ENCODE results near the gene LPP.

Gene LPP

GRCh38 chr3:188503647-188504046 is 349.7 kb downstream of the LPP start:
- TF ChIP-seq POLR2AphosphoS5 (IDR thresholded peaks at IDR 0.05; ENCODE audit: low read depth, low read length) (no peak), REST (IDR thresholded peaks at IDR 0.05; ENCODE audit: insufficient read depth in 1 of 2, low read depth in 2 of 2, low read length in 2 of 2) (no peak), FOXP2 (optimal IDR thresholded peaks at IDR 0.05; ENCODE audit: borderline replicate concordance, extremely low read depth, extremely low read length, insufficient read depth) (no peak), TAF1 (IDR thresholded peaks at IDR 0.05; ENCODE audit: borderline replicate concordance, insufficient read depth, low read length) (no peak), SIN3A (IDR thresholded peaks at IDR 0.05; ENCODE audit: borderline replicate concordance, insufficient read depth, low read length) (no peak)

- TF ChIP-seq REST (IDR thresholded peaks at IDR 0.05; ENCODE audit: insufficient read depth in 1 of 2, low read depth in 2 of 2, low read length in 2 of 2) = no peak
- TF ChIP-seq SIN3A (IDR thresholded peaks at IDR 0.05; ENCODE audit: borderline replicate concordance, insufficient read depth, low read length) = no peak
- TF ChIP-seq FOXP2 (optimal IDR thresholded peaks at IDR 0.05; ENCODE audit: borderline replicate concordance, extremely low read depth, extremely low read length, insufficient read depth) = no peak
- TF ChIP-seq TAF1 (IDR thresholded peaks at IDR 0.05; ENCODE audit: borderline replicate concordance, insufficient read depth, low read length) = no peak
- no peak for TF ChIP-seq POLR2AphosphoS5 (IDR thresholded peaks at IDR 0.05; ENCODE audit: low read depth, low read length)
Observed at GRCh38 chr3:188505151-188505550, 351.2 kb downstream of the LPP start.

- TF ChIP-seq POLR2AphosphoS5 (IDR thresholded peaks at IDR 0.05; ENCODE audit: low read depth, low read length) = no peak
- TF ChIP-seq FOXP2 (optimal IDR thresholded peaks at IDR 0.05; ENCODE audit: borderline replicate concordance, extremely low read depth, extremely low read length, insufficient read depth) = no peak
- TF ChIP-seq REST (IDR thresholded peaks at IDR 0.05; ENCODE audit: insufficient read depth in 1 of 2, low read depth in 2 of 2, low read length in 2 of 2) = no peak
- TF ChIP-seq TAF1 (IDR thresholded peaks at IDR 0.05; ENCODE audit: borderline replicate concordance, insufficient read depth, low read length) = no peak
- no peak for TF ChIP-seq SIN3A (IDR thresholded peaks at IDR 0.05; ENCODE audit: borderline replicate concordance, insufficient read depth, low read length)
Observed at GRCh38 chr3:188505911-188506310, 352.0 kb downstream of the LPP start.

- TF ChIP-seq FOXP2 (optimal IDR thresholded peaks at IDR 0.05; ENCODE audit: borderline replicate concordance, extremely low read depth, extremely low read length, insufficient read depth) (no peak), SIN3A (IDR thresholded peaks at IDR 0.05; ENCODE audit: borderline replicate concordance, insufficient read depth, low read length) (no peak), POLR2AphosphoS5 (IDR thresholded peaks at IDR 0.05; ENCODE audit: low read depth, low read length) (no peak), REST (IDR thresholded peaks at IDR 0.05; ENCODE audit: insufficient read depth in 1 of 2, low read depth in 2 of 2, low read length in 2 of 2) (no peak), TAF1 (IDR thresholded peaks at IDR 0.05; ENCODE audit: borderline replicate concordance, insufficient read depth, low read length) (no peak)
Observed at GRCh38 chr3:188506446-188506845, 352.5 kb downstream of the LPP start.

GRCh38 chr3:188507244-188507720 is 353.3 kb downstream of the LPP start:
- TF ChIP-seq SIN3A (IDR thresholded peaks at IDR 0.05; ENCODE audit: borderline replicate concordance, insufficient read depth, low read length) (no peak), FOXP2 (optimal IDR thresholded peaks at IDR 0.05; ENCODE audit: borderline replicate concordance, extremely low read depth, extremely low read length, insufficient read depth) (no peak), TAF1 (IDR thresholded peaks at IDR 0.05; ENCODE audit: borderline replicate concordance, insufficient read depth, low read length) (no peak)
